ENCODE data around the gene ABCB8.
"Not testable (repeated sequence)": the region's sequence is repeated elsewhere in the genome, so short reads cannot be mapped to it uniquely, and the experiment has no call there.

ABCB8 gene

DNA sequence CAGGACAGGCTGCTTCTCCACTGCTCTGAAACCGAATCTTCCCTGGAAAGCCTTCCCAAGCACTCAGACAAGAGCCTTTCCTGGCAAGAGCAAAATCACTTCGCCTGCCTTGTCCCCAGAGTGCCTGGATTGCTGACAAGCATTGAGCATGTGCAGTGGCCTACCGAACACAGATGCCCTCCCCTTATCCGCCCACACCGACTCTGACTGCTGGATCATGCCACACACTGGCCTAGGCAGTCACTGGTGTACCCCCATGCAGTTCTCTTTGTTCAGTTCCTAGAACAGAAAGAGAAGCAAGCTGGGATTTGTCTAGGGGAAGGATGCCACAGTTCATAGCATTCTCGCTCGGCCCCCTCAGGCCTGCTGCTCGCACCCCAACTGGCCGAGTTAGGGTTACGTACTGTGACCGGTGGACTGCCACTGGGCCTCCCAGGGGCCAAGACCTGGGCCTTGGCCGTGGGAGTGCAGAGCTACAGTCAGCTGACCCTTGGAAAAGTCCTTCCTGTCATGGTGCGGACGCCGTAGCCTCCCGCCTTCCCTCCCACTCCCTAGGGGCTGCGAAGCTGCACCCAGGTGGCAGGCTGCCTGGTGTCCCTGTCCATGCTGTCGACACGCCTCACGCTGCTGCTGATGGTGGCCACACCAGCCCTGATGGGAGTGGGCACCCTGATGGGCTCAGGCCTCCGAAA, 6.9 kb downstream of the ABCB8 start:
- no peak for DNase-seq (ENCODE audit: low spot score)

DNA sequence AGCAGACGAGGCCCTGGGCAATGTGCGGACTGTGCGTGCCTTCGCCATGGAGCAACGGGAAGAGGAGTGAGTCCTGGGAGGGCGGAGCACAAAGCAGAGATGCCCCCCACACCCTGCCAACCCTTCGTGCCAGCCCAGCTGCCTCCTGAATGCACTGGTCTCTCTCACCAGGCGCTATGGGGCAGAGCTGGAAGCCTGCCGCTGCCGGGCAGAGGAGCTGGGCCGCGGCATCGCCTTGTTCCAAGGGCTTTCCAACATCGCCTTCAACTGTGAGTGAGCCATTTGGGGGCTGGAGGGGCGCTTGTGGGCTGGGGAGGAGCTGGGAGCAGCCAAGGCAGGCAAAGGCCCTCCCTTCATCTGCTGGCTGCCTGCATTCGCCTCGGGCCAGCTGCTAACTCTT, 7.7 kb downstream of the ABCB8 start:
- no peak for DNase-seq (ENCODE audit: low spot score)

DNA sequence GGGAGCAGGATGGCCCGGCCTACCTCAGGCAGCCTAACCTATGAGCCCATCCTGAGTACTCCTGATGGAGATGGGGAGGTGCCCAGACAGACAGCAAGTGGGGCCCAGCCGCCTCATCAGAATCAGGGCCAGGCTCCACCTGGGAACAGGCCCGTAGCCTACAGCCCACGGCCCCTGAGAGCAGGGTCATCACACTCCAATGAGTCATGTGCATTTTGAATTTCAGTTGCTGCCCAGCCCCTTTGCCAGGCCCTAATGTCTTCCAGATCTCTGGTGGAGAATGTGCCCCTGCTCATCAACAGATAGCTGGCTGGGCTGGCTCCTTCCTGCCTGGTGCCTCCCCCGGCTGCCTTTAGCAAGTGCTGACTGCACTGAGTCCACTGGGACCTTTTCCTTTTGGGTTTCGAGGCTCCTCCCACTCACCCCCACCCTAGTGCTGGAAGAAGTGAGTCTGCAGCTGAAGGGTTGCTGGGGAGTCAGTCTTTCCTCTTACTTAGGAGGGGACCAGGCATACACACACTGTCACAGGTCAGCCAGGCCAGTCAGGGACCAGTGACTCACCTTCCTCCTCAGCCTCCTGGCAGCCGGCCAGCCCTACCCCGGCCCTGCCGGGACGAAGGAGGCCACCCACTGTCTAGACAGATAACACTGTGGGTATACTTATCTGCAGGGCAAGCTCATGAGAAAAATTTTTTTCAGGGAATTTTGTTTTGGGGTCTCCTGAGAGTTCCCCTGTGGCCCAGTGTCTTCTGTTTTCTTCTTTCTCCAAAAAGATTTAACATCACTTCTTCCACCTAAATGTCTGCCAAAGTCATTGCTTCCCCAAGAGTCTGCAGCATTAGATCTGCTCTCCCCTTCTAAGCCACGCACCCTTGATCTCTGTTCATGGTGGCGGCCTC, 10.9 kb downstream of the ABCB8 start:
- peak; percentile 55 for DNase-seq (ENCODE audit: low spot score)

DNA sequence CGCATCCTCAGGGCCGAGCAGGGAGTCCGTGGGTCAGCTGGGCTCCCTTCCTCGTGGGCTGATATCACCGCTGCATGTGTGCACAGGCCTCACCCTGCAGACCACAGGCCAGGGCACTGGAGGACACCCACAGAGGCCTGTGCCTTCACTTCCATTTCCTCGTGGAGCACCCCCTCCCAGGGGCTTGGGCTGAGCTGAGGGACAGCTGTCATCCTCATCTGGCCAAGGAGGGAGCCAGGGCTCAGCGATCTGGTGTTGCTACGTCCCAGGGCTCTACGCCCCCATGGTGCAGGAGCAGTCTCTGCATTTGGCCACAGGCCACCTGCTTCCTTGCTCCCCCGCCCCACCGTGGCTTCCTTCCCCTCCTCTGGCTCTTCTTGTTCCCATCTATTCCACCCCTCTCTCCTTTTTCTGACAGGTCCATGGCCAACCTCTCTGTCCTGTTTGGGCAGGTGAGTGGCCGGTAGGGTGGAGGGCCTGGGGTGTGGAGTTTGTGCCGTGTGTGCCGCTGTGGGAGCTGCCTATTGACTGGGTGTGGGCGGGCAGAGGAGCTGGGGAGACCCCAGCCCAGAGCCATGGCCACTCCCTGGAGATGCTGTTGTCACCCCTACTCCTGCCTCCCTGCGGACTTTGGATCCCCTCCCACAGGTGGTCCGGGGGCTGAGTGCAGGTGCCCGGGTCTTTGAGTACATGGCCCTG, 11.7 kb downstream of the ABCB8 start:
- no peak for DNase-seq (ENCODE audit: low spot score)

DNA sequence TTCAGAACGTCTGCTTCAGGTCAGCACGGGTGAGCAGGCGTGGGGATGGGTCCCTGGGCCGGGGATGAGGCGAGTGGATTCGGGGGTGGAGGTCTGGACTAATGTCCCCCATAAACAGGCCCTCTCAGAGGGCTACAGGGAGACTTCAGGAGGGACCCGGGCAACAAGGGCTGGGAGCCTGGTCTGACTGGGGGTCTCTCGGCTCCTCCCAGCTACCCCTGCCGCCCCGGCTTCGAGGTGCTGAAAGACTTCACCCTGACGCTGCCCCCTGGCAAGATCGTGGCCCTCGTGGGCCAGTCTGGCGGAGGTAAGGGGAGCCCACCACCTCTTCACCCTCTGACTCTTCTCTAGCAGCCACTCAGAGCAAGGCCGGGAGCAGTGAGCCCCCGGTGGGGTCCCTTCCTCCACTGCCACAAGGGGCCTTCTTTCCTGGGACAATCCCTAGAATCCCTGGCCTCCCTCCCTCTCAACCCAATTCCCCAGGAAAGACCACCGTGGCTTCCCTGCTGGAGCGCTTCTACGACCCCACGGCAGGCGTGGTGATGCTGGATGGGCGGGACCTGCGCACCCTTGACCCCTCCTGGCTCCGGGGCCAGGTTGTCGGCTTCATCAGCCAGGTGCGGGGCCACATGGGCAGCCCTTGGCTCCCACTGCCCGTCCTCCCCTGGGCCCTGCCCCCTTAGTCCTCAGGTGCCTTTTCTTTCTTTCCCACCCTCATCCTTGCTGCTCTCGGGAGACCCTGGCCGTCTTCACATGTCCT, 12.5 kb downstream of the ABCB8 start:
- DNase-seq (ENCODE audit: low spot score) = no peak

DNA sequence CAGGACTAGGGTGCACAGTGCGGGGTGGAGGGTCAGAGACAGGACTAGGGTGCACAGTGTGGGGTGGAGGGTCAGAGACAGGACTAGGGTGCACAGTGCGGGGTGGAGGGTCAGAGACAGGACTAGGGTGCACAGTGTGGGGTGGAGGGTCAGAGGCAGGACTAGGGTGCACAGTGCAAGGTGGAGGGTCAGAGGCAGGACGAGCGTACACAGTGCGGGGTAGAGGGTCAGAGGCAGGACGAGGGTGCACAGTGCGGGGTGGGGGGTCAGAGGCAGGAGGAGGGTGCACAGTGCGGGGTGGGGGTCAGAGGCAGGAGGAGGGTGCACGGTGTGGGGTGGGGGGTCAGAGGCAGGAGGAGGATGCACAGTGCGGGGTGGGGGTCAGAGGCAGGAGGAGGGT, 15.2 kb downstream of the ABCB8 start:
- DNase-seq (ENCODE audit: low spot score) = not testable (repeated sequence)

DNA sequence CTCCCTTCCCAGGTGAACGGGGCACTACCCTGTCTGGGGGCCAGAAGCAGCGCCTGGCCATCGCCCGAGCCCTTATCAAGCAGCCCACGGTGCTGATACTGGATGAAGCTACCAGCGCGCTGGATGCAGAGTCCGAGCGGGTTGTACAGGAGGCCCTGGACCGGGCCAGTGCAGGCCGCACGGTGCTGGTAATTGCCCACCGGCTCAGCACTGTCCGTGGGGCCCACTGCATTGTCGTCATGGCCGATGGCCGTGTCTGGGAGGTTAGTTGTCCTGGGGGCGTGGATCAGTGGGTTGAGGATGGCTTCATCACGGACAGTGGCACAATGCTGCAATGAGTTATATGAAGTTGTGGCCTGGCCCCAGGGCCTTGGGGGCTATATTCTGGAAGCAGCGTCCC, 15.7 kb downstream of the ABCB8 start:
- DNase-seq (ENCODE audit: low spot score) = no peak

DNA sequence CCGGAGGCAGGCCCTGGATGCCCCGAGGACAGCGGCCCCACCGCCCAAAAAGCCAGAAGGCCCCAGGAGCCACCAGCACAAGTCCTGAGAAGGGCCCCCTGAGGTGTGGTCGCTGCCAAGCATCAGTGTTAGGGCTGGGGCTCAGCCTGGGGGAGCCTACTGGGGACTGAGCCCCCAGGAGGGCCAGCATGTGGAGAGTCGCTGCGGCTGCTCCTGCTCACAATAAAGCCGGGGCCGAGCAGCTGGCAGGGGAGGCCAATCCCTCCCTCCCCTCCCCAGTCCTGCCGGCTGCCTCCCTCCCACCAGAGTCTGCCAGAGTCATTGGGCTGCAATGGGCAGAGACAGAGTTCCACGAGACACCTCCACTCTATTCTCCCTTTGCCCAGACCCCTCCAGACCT, 17.0 kb downstream of the ABCB8 start:
- no peak for DNase-seq (ENCODE audit: low spot score)

DNA sequence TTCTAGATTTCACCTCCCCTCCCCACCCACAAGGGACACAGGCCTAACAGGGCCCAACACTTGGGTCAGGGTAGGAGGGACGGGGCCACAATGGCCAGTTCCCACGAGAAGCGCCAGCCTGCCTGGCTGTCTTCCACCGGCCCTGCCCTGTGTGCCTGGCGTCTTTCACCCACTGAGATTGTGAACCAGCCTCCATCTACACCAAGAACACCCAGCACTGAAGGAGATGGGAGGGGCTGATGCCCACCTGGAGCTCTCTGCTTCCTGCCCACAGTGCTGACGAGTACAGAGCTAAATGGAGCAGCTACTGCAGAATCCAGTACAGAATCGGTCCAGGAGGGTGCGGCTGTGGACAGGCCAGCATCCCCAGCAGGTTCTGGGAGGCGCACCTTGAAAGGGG, 17.7 kb downstream of the ABCB8 start:
- DNase-seq (ENCODE audit: low spot score) = no peak

DNA sequence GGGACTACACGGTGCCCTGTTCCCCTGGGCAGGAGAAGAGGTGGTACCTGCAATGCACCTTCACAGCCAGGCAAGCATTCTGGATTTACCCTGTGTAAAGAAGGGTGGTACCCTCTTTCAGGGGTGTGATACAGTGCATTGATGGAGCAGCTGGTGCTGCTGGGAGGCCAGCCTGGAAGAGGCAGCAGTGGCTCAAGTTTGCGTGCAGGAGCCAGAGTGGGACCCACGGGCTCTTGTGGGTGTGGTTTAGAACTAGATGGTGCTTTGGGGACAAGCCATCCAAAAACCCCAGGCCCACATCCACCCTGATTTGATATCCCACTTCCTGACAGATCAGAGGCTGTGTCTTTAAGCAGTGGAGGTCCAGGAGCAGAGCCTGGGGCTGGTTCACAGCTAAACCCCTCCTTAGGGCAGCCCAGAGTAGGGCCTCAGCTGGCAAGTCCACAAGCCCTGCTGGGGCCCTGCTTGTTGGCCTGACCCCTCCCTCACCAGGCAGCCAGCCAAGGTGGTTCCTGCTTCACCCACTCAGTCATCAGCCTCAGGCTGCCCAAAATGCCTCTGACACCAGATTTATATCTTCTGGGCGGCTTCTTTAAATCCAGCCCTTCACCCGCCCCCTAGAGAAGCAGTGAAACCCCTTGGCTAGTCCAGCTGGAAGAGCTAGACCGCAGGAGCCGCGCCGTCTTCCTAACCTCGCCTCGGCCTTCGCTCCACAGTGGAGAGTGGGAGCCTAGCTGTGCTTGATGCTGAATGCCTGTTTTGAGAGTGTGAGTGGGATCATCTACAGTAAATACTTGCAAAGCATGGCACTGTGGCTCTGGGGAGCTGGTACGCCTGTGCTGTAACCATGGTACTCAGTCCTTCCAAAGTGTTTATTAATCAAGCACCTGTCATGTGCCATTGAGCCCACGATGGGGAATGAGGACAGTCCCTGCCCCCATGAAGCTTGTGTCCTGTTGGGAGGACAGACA, 18.6 kb downstream of the ABCB8 start:
- no peak for DNase-seq (ENCODE audit: low spot score)

DNA sequence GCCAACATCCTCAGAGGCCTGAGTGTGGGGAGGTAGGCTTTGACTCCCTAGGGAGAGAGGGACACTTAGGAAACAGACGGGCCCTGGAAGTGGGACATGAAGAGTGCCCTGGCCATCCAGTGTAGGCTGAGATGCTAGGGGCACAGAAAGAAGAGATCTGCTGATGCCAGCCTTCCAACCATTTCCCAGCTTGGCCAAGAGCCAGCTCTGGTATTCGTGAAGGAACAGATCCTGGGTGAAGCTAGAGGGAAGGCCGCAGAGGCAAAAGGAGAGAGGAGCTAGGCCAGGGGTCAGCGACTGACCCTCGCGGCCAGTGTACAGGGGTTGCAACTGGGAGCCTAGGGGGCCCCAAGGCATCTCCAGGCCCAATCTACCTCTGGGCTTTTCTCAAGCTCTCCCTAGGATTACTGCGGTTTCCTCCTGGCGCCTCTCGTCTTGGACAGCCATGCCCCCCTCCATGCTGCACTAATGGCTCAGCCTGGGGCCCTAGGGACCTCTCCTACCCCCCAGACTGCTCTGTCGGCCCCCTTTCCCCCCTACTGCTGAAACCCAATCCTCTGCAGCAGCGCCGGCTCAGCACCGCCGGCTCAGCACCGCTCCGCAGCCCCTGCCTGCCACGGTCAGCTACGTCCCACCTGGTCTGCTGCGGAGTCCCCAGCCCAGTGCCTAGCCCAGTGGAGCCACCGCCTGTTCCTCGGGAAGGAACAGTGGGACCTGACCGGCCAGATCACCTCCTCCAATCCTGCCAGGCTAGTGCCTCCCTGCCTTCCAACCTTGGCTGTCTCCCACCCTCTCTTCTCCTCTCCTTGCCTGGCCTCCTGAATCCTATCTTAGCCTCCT, 19.9 kb downstream of the ABCB8 start, which contains the start of gene ASIC3:
ASIC3 (plus strand) TSS at position 556 of the 840 bp plus-strand sequence. CDS start 355 bp downstream, outside the sequence.
- DNase-seq (ENCODE audit: low spot score) = no peak

DNA sequence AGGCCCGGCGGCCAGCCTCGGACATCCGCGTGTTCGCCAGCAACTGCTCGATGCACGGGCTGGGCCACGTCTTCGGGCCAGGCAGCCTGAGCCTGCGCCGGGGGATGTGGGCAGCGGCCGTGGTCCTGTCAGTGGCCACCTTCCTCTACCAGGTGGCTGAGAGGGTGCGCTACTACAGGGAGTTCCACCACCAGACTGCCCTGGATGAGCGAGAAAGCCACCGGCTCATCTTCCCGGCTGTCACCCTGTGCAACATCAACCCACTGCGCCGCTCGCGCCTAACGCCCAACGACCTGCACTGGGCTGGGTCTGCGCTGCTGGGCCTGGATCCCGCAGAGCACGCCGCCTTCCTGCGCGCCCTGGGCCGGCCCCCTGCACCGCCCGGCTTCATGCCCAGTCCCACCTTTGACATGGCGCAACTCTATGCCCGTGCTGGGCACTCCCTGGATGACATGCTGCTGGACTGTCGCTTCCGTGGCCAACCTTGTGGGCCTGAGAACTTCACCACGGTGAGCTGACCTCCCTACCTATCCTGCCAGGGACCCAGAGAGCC, 20.7 kb downstream of the ABCB8 start:
- DNase-seq (ENCODE audit: low spot score) = no peak

DNA sequence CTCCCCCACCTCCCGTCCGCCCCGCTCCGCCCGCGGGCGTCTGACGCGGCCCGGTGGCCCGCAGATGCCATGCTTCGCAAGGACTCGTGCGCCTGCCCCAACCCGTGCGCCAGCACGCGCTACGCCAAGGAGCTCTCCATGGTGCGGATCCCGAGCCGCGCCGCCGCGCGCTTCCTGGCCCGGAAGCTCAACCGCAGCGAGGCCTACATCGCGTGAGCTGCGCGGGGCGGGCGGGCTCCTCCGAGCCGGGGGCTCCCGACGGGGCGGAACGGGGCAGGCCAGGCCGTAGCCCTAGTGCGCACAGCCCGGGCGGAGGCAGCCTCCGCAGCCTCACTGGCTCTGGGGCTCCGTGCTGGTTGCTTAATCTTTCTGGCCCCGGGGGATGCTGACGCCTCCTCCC, 22.9 kb downstream of the ABCB8 start:
- DNase-seq (ENCODE audit: low spot score) = peak; percentile 26

DNA sequence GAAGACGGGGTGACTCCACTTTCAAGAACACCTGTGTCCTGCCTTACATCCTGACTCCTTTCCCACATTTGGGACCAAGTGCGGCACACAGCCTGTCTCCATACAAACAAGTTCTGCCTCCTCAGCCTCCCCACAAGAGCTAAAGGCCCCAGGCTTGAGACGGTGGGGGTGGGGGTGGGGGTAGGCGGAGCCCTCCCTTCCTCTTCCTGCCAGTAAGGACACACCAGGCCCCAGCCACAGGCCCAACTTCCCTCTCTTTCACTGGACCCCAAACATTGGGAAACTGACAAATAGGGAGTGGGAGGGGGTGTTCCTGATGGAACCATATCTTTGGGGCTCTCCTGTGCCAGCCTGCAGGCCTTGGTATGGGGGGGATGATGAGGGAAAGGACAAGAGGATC, 24.8 kb downstream of the ABCB8 start:
- DNase-seq (ENCODE audit: low spot score) = no peak

DNA sequence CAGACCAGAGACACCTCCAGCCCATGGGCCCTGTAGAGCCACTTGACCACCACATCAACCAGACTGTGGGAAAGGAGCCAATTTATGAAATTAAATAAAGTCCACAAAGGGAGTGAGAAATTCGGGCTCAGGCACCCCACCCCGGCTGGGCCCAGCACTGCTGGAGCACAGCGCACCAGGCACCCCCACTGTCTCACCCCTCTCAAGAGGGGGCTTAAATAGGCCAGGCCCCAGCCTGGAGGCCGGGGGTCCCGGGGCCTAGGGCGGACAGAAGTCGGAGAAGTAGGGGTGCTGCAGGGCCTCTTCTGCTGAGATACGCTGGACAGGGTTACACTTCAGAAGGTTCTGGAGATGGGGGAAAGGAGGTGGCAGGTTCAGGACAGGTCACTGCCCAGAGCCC, 25.5 kb downstream of the ABCB8 start:
- DNase-seq (ENCODE audit: low spot score) = no peak

DNA sequence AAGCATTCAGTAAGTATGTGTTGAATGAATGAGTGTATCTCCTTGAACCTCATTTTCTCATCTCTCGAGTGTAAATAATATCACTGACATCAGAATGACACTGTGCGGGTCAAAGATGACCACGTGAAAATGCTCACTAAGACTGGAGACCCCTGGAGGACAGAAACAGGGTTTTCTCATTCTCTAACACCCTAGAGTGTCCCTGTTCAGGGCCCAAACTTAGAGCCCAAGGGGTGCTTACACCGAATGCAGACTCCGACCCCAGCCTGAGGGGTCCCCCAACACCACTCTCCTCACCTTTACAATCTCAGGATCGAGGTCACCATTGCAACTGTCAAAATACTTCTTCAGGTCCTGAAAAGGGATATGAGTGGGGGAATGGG, 28.0 kb downstream of the ABCB8 start:
- no peak for DNase-seq (ENCODE audit: low spot score)

DNA sequence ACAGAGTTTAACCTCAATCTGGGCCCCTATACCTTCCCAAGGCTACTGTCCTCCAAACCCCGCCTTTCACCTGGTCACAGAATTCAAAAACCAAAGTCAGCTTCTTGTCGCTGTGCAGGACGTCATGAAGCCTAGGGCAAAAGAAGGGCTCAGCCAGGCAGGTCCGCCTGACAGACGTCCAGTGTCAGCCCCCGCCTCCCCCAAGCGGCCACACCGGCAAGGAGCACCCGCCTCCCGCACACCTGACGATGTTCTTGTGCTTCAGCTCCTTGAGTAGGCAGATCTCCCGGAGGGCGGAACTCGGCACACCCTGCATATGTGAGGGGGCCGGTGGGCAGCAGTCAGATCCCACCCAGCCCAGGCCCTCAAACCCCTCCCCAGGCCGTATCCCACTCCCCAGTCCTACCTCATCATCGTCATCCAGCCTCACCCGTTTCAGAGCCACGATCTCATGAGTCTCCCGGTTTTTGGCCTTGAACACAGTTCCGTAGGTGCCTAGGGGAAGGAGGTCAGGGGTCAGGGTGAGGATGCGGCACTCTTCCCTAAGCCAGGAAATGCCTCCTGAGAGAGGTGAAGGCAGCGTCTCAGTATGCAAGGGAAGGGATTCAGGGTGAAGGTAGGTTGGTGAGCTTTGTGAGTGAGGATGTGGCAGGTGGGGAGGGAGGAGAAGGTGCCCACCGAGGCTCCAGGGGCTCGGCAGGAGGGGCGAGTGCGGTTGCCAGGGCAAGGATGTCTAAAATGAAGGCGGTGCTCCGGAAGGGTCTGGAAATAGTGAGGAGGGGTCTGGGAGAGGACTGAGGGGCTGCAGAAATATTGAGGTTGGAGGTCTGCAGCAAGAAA, 28.6 kb downstream of the ABCB8 start:
- DNase-seq (ENCODE audit: low spot score) = no peak

DNA sequence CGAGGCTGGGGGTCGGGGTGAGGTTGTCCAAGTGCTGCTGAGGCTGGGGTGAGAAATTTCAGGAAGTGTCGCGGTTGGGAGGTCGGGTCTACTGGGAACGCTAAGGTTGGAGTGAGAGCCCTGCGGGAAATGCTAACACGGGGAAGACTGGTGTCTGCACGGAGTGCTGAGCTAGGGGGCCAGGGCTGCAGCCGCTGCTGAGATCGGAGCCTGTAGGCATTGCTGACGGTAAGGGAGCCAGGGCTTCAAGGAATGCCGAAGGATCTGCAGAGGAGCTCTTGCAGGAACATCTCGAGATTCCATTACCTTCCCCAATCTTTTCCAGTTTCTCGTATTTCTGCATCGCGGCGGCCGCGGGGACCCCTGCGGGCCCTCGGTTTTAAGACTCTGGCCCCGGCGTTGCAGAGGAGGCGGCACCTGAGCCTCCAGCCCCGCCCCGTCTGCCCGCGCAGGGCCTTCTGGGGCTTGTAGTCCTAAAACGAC, 29.3 kb downstream of the ABCB8 start, which contains the start of gene CDK5:
CDK5 (minus strand) TSS at position 392 of the 483 bp plus-strand sequence; CDS start at position 343, 49 bp downstream.
- no peak for DNase-seq (ENCODE audit: low spot score)
